NCI-H446 (cell line): ENCODE data around the gene PCDHA8.
"Not testable (repeated sequence)": the region's sequence is repeated elsewhere in the genome, so short reads cannot be mapped to it uniquely, and the experiment has no call there.

Experiments
- DNase-seq, 2 experiments: peaks; one replicate each; lab custom pipeline; 2025; lab: John Stamatoyannopoulos, UW

The PCDHA8 gene

DNA sequence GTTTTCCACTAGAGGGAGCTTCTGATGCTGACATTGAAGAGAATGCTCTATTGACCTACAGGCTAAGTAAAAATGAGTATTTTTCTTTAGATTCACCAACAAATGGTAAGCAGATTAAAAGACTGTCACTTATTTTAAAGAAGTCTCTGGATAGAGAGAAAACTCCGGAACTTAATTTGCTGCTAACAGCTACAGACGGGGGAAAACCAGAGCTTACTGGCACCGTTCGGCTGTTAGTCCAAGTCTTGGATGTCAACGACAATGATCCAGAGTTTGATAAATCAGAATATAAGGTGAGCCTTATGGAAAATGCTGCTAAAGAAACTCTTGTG, 28.5 kb downstream of the PCDHA8 start:
- DNase-seq = no peak

DNA sequence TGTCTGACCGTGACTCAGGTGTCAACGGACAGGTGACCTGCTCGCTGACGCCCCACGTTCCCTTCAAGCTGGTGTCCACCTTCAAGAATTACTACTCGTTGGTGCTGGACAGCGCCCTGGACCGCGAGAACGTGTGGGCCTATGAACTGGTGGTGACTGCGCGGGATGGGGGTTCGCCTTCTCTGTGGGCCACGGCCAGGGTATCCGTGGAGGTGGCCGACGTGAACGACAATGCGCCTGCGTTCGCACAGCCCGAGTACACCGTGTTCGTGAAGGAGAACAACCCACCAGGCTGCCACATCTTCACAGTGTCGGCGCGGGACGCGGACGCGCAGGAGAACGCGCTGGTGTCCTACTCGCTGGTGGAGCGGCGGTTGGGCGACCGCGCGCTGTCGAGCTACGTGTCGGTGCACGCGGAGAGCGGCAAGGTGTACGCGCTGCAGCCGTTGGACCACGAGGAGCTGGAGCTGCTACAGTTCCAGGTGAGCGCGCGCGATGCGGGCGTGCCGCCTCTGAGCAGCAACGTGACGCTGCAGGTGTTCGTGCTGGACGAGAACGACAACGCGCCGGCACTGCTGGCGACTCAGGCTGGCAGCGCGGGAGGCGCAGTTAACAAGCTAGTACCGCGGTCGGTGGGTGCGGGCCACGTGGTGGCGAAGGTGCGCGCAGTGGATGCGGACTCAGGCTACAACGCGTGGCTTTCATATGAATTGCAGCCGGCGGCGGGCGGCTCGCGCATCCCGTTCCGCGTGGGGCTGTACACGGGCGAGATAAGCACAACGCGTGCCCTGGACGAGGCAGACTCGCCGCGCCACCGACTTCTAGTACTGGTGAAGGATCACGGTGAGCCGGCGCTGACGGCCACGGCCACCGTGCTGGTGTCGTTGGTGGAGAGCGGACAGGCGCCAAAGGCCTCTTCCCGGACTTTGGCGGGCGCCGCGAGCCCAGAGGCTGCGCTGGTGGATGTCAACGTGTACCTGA, 29.5 kb downstream of the PCDHA8 start:
- no peak for DNase-seq

DNA sequence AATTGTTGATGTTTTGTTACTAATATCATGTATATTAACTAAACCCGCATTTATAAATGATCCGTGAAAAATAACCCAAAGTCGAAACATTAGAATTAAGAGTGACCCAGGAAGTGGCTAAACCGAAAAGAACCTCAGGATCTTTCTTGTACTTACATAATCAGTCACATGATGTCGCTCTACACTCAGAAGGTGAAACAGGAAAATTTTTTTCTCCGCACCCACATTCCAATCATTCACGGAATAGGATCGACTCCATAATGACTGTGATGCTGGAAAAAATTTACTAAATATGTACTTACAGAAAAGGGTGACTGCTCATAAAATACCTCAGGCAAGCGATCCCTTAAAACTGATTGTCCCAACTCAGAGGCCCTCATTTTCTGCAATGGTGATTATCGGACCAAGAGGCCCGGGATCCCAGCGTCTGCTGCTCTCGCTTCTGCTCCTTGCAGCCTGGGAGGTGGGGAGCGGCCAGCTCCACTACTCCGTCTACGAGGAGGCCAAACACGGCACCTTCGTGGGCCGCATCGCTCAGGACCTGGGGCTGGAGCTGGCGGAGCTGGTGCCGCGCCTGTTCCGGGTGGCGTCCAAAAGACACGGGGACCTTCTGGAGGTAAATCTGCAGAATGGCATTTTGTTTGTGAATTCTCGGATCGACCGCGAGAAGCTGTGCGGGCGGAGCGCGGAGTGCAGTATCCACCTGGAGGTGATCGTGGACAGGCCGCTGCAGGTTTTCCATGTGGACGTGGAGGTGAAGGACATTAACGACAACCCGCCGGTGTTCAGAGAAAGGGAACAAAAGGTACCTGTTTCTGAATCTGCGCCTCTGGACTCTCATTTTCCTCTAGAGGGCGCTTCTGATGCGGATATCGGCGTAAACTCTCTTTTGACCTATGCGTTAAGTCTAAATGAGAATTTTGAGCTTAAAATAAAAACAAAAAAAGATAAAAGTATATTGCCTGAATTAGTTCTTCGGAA, 34.4 kb downstream of the PCDHA8 start, which contains the start of gene PCDHA12:
Gene PCDHA12 (plus strand): TSS at position 224 of the 981 bp plus-strand sequence. CDS start 165 bp downstream, at position 389.
- DNase-seq = no peak

GRCh38 chr5:140876541-140877261, 35.7 kb downstream of the PCDHA8 start:
- not testable (repeated sequence) for DNase-seq

GRCh38 chr5:140877262-140877581, 36.2 kb downstream of the PCDHA8 start:
- DNase-seq = no peak

GRCh38 chr5:140881889-140882590, 41.1 kb downstream of the PCDHA8 start, which contains the start of gene PCDHA13:
TSS of gene PCDHA13 (plus strand) at chr5:140882124. CDS start at chr5:140882269, 145 bp downstream.
- no peak for DNase-seq

GRCh38 chr5:140882591-140882899, 41.6 kb downstream of the PCDHA8 start:
- DNase-seq = peak in 1 of 2 experiments; percentile 4

- no peak for DNase-seq
Measured at GRCh38 chr5:140883373-140883772, 42.4 kb downstream of the PCDHA8 start.

GRCh38 chr5:140883927-140884697, 43.1 kb downstream of the PCDHA8 start:
- no peak for DNase-seq
